Keratinocyte (primary cell): ENCODE data around the gene IL1RAP. TPM values are rescaled to one million over a fixed set of nuclear protein-coding genes. Genes with fewer than 3 reads are reported as not detected.
A peak's percentile ranks its signal among the peaks of the same experiment; 100 is the strongest.

Experiments
- DNase-seq: peaks from one replicate; pipeline ENCODE4 v3.0.0-alpha.2; 2011; ENCODE audit warnings: low read depth, missing footprints, low spot score
- FAIRE-seq: peaks from 2 replicates; lab custom pipeline; 2011; peaks lifted over from hg19 to GRCh38; lab: Jason Lieb, UNC
- H2AFZ ChIP-seq: 2 replicates; pipeline ENCODE4 v1.6.0; 2012; ENCODE audit warnings: low read length, control low read depth, inconsistent platforms; ENCODE audit not compliant: control insufficient read depth
- H3K27ac ChIP-seq: 2 replicates; pipeline ENCODE4 v1.5.1; 2011; ENCODE audit warnings: low read length; ENCODE audit not compliant: control insufficient read depth, insufficient read depth
- H3K27me3 ChIP-seq: 3 replicates; pipeline ENCODE4 v1.6.0; 2011; ENCODE audit warnings: low read length; ENCODE audit not compliant: control insufficient read depth, insufficient read depth; ENCODE audit errors: extremely low read depth
- H3K36me3 ChIP-seq, 2 experiments: 2 replicates in 1 of 2; 3 replicates in 1 of 2; pipeline ENCODE4 v1.5.1; 2011; ENCODE audit warnings: low read length in 2 of 2, mild to moderate bottlenecking in 1 of 2; ENCODE audit not compliant: control insufficient read depth in 2 of 2, insufficient read depth in 2 of 2; ENCODE audit errors: extremely low read depth in 1 of 2
- H3K4me1 ChIP-seq: 3 replicates; pipeline ENCODE4 v1.5.1; 2011; ENCODE audit warnings: low read length; ENCODE audit not compliant: control insufficient read depth, insufficient read depth; ENCODE audit errors: extremely low read depth
- H3K4me2 ChIP-seq: 3 replicates; pipeline ENCODE4 v1.6.0; 2011; ENCODE audit warnings: low read depth, low read length; ENCODE audit not compliant: control insufficient read depth, insufficient read depth; ENCODE audit errors: extremely low read depth
- H3K4me3 ChIP-seq, 3 experiments: fragments of 200-600 bp in 1 of 3; sonication (generic) in 1 of 3; 2 replicates in 2 of 3; 3 replicates in 1 of 3; pipeline ENCODE4 v1.5.1; 2011 to 2016; ENCODE audit warnings: low read length in 3 of 3, mild to moderate bottlenecking in 3 of 3, control low read depth in 2 of 3, inconsistent platforms in 1 of 3, low read depth in 1 of 3, mixed read lengths in 1 of 3, mixed run types in 1 of 3, moderate library complexity in 1 of 3; ENCODE audit not compliant: control insufficient read depth in 2 of 3, insufficient read depth in 2 of 3; ENCODE audit errors: extremely low read depth in 1 of 3
- H3K79me2 ChIP-seq: 2 replicates; pipeline ENCODE4 v1.6.0; 2012; ENCODE audit warnings: low read length; ENCODE audit not compliant: control insufficient read depth, insufficient read depth
- H3K9ac ChIP-seq: 3 replicates; pipeline ENCODE4 v1.6.0; 2011; ENCODE audit warnings: low read length; ENCODE audit not compliant: control insufficient read depth, insufficient read depth; ENCODE audit errors: extremely low read depth
- H3K9me1 ChIP-seq: 3 replicates; pipeline ENCODE4 v1.6.0; 2011; ENCODE audit warnings: low read length; ENCODE audit not compliant: control insufficient read depth, insufficient read depth; ENCODE audit errors: extremely low read depth
- H3K9me3 ChIP-seq: 2 replicates; pipeline ENCODE4 v1.5.1; 2012; ENCODE audit warnings: low read depth, low read length; ENCODE audit not compliant: control insufficient read depth
- H4K20me1 ChIP-seq: 3 replicates; pipeline ENCODE4 v1.6.0; 2011; ENCODE audit warnings: low read length; ENCODE audit not compliant: control insufficient read depth, insufficient read depth; ENCODE audit errors: extremely low read depth
- CTCF ChIP-seq, 3 experiments: IDR thresholded peaks in 1 of 3; conservative IDR thresholded peaks in 1 of 3; optimal IDR thresholded peaks in 1 of 3; 2 replicates in 2 of 3; 3 replicates in 1 of 3; pipeline versions ENCODE3 to v1.5.1; 2011; ENCODE audit warnings: low read length in 3 of 3, mild to moderate bottlenecking in 3 of 3, moderate library complexity in 2 of 3, control low read depth in 1 of 3, inconsistent platforms in 1 of 3; ENCODE audit not compliant: insufficient read depth in 2 of 3; ENCODE audit errors: extremely low read depth in 1 of 3
- EZH2 ChIP-seq: IDR thresholded peaks from one replicate; pipeline ENCODE4 v1.6.1; 2012; ENCODE audit warnings: inconsistent platforms, mild to moderate bottlenecking, low read length, moderate library complexity
- dilution Hi-C: fragments of 300-500 bp; cut with MboI; formaldehyde crosslinking; loops from one replicate; pipeline ENCODE4 v1.7.0; 2020; ENCODE audit warnings: low sequenced_read_pairs; ENCODE audit not compliant: extremely low pct_ligation_motif_present
- polyA plus RNA-seq, 5 experiments: library from polyadenylated mRNA; depleted of rRNA in 3 of 5; stranded (reverse) in 3 of 5; stranded (forward) in 1 of 5; unstranded in 1 of 5; fragments of >200 nt; gene quantifications; 1 replicate in 1 of 5; 2 replicates in 3 of 5; 3 replicates in 1 of 5; pipeline versions ENCODE4 v1.2.1 to v1.2.3, GENCODE V29; 2011 to 2012; ENCODE audit warnings: missing spikeins in 2 of 5, low read depth in 1 of 5, low replicate concordance in 1 of 5

The IL1RAP gene
- polyA plus RNA-seq, 1 donor (not counting 4 experiments of a cell fraction or from before 2014, with no cell fraction given): 69.7 TPM

DNA sequence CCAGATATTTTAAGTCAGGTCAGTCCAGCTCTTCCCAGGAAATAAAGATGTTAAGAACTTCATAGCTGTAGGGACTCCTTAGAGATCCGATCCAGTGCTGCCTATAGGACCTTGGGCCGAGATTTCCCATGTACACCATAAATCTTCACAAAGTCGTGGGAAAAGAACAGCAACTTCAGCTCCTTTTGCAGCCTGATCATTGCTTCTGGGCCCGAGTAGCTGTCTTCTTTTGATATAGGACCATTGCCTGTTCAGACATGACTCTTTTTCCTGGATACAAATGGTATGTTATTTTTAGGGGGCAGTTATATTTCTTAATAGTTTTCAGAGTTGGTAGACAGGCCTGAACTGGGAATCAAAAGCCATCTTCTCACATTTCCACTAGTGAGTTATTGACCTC lies 20.5 kb downstream of the IL1RAP start:
- DNase-seq (no peak), FAIRE-seq (peak; percentile 74)
- Histone ChIP-seq H3K27me3 (no peaks in the 10 kb centered on the region), H3K79me2 (peaks cover 49% of the 10 kb centered on the region), H3K4me3 (peak overlapping the region; percentile 14 to 70 (median 70)), H3K36me3 (peaks cover 0 to 10% of the 10 kb centered on the region in 2 experiments), H3K27ac (peak overlapping the region; percentile 98), H3K9ac (peak overlapping the region; percentile 86), H3K9me1 (no peaks in the 10 kb centered on the region), H3K9me3 (no peaks in the 10 kb centered on the region), H2AFZ (no peak overlapping the region), H3K4me2 (peak overlapping the region; percentile 97), H3K4me1 (peaks cover 75% of the 10 kb centered on the region), H4K20me1 (no peaks in the 10 kb centered on the region)
- dilution Hi-C loops: no loop called here
- TF ChIP-seq EZH2 (no peak), CTCF (optimal IDR thresholded peaks at IDR 0.05 in 1 of 3, IDR thresholded peaks at IDR 0.05 in 1 of 3, conservative IDR thresholded peaks at IDR 0.05 in 1 of 3; ENCODE audit: extremely low read depth in 1 of 3, insufficient read depth in 2 of 3, low read length in 3 of 3) (no peak)

DNA sequence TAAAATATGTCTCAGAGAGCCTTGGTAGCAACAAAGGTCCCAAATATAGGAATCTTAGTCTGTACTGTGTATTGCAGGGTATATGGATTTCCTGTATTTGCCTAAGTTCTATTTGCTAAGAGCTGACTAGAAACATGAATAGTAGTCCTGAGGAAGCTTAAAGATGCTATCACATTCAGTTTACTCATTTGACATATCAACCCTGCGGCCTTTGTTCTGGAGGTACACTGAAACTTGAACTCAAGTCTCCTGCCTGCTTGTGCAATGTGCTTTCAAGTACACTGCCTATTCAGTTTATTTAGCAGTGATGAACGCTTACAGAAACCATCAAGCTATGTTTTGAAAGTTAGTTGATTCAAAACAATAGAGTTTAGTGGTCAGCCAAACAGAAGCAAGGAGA lies 21.1 kb downstream of the IL1RAP start:
- peak overlapping the region; percentile 97 for H3K4me2 ChIP-seq

More for the DNA sequence above, 21.1 kb downstream of the IL1RAP start:
- Histone ChIP-seq H4K20me1 (no peaks in the 10 kb centered on the region), H3K4me3 (peak overlapping the region in 2 of 3 experiments; percentile 70), H3K27me3 (no peaks in the 10 kb centered on the region), H3K9me1 (no peaks in the 10 kb centered on the region), H3K27ac (peak overlapping the region; percentile 98), H3K9ac (peak overlapping the region; percentile 86), H3K79me2 (peaks cover 49% of the 10 kb centered on the region), H3K4me1 (peaks cover 72% of the 10 kb centered on the region), H3K36me3 (peaks cover 0 to 10% of the 10 kb centered on the region in 2 experiments), H2AFZ (no peak overlapping the region), H3K9me3 (no peaks in the 10 kb centered on the region)
- no peak for TF ChIP-seq EZH2
- no peak for TF ChIP-seq CTCF (optimal IDR thresholded peaks at IDR 0.05 in 1 of 3, IDR thresholded peaks at IDR 0.05 in 1 of 3, conservative IDR thresholded peaks at IDR 0.05 in 1 of 3; ENCODE audit: extremely low read depth in 1 of 3, insufficient read depth in 2 of 3, low read length in 3 of 3)
- FAIRE-seq (no peak), DNase-seq (no peak)
- dilution Hi-C loops: no loop called here
